Mesendoderm (in vitro differentiated cells): ENCODE measurements around the gene GLYR1.

Experiments used
- DNase-seq: peaks from one replicate; pipeline ENCODE4 v3.0.0; 2013
- H2AK5ac ChIP-seq: 2 replicates; pipeline ENCODE4 v1.6.1; 2013; ENCODE audit warnings: low read length, inconsistent platforms
- H2BK120ac ChIP-seq: 2 replicates; pipeline ENCODE4 v1.6.1; 2013; ENCODE audit warnings: low read depth, mild to moderate bottlenecking, low read length, moderate library complexity, mixed read lengths
- H2BK15ac ChIP-seq: replicated peaks from 2 replicates; pipeline ENCODE4 v1.6.1; 2013; ENCODE audit warnings: low read depth, mild to moderate bottlenecking, moderate library complexity
- H2BK5ac ChIP-seq: 2 replicates; pipeline ENCODE4 v1.6.1; 2013; ENCODE audit warnings: low read length, inconsistent platforms
- H3K18ac ChIP-seq: 2 replicates; pipeline ENCODE4 v1.6.1; 2013; ENCODE audit warnings: mild to moderate bottlenecking, low read length, mixed read lengths
- H3K23ac ChIP-seq: one replicate; pipeline ENCODE4 v1.6.1; 2013; ENCODE audit warnings: low read length
- H3K27ac ChIP-seq: 2 replicates; pipeline ENCODE4 v1.5.1; 2013; ENCODE audit warnings: low read depth, mild to moderate bottlenecking, inconsistent platforms, low read length, moderate library complexity
- H3K27me3 ChIP-seq: 2 replicates; pipeline ENCODE4 v1.6.1; 2013; ENCODE audit warnings: low read length, control low read depth, mild to moderate bottlenecking, inconsistent platforms; ENCODE audit not compliant: insufficient read depth, poor library complexity
- H3K36me3 ChIP-seq: 2 replicates; pipeline ENCODE4 v1.6.1; 2013; ENCODE audit warnings: low read length, inconsistent platforms; ENCODE audit not compliant: control insufficient read depth, insufficient read depth
- H3K4ac ChIP-seq: one replicate; pipeline ENCODE4 v1.6.1; 2013; ENCODE audit warnings: low read depth, mild to moderate bottlenecking, low read length, moderate library complexity
- H3K4me1 ChIP-seq: 2 replicates; pipeline ENCODE4 v1.6.1; 2013; ENCODE audit warnings: low read depth, low read length, inconsistent platforms; ENCODE audit not compliant: control insufficient read depth
- H3K4me2 ChIP-seq: 2 replicates; pipeline ENCODE4 v1.6.1; 2013; ENCODE audit warnings: low read length
- H3K4me3 ChIP-seq: 2 replicates; pipeline ENCODE4 v1.5.1; 2013; ENCODE audit warnings: mild to moderate bottlenecking, low read length
- H3K56ac ChIP-seq: one replicate; pipeline ENCODE4 v1.6.1; 2013; ENCODE audit warnings: low read length
- H3K79me1 ChIP-seq: 2 replicates; pipeline ENCODE4 v1.6.1; 2013; ENCODE audit warnings: low read length, inconsistent platforms
- H3K79me2 ChIP-seq: 2 replicates; pipeline ENCODE4 v1.6.1; 2013; ENCODE audit warnings: mild to moderate bottlenecking, low read length; ENCODE audit not compliant: control insufficient read depth, insufficient read depth
- H3K9ac ChIP-seq: 2 replicates; pipeline ENCODE4 v1.6.1; 2013; ENCODE audit warnings: low read length, inconsistent platforms
- H4K5ac ChIP-seq: one replicate; pipeline ENCODE4 v1.6.1; 2013; ENCODE audit warnings: low read length
- H4K8ac ChIP-seq: one replicate; pipeline ENCODE4 v1.6.1; 2013; ENCODE audit warnings: low read depth, mild to moderate bottlenecking, control low read depth, low read length, moderate library complexity
- WGBS: extraction: QIAGEN DNeasy Blood & Tissue Kit; methylation state at CpG from one replicate; pipeline ENCODE4 v1.1.7; 2013; ENCODE audit warnings: low lambda C conversion rate, missing lambda C conversion rate; ENCODE audit not compliant: insufficient coverage; ENCODE audit errors: extremely low coverage; 5-methylcytosine and 5-hydroxymethylcytosine counted together

Gene GLYR1

GRCh38 chr16:4876646-4877379 lies 29.7 kb upstream of the GLYR1 start:
- H3K4me3 ChIP-seq = no peak overlapping the region
- WGBS = no CpG with 5 or more reads among the region's 11 CpGs
- H2AK5ac ChIP-seq = no peak overlapping the region
- no peak overlapping the region for H3K9ac ChIP-seq
- no peak for DNase-seq
- peaks cover 43% of the 10 kb centered on the region for H3K36me3 ChIP-seq
- no peak overlapping the region for H3K4ac ChIP-seq
- no peaks in the 10 kb centered on the region for H3K79me1 ChIP-seq
- no peak overlapping the region for H4K8ac ChIP-seq
- no peaks in the 10 kb centered on the region for H3K4me1 ChIP-seq
- no peak overlapping the region for H3K23ac ChIP-seq
- H4K5ac ChIP-seq = no peak overlapping the region
- H3K18ac ChIP-seq = no peak overlapping the region
- no peak overlapping the region for H2BK5ac ChIP-seq
- H2BK15ac ChIP-seq = no peak overlapping the region
- no peaks in the 10 kb centered on the region for H3K27me3 ChIP-seq
- no peak overlapping the region for H3K27ac ChIP-seq
- H3K56ac ChIP-seq = no peak overlapping the region
- H2BK120ac ChIP-seq = no peak overlapping the region
- H3K79me2 ChIP-seq = no peaks in the 10 kb centered on the region
- no peak overlapping the region for H3K4me2 ChIP-seq

DNA sequence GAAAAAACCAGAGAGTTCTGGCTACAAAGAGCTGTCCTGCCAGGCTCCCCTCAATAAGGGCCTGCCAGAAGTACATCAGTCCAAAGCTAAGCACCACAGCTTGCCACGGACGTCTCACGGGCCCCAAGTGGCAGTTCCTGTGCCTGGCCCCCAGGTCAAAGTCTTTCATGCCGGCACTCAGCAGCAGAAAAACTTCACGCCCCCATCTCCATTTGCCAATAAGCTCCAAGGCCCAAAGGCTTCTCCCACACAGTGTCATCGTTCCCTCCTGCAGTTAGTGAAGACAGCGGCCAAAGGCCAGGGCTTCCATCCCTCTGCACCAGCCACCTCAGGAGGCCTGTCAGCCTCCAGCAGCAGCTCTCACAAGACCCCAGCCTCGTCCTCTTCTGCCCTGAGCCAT lies 27.6 kb upstream of the GLYR1 start:
- Histone ChIP-seq H2BK5ac (no peak overlapping the region), H3K27me3 (no peaks in the 10 kb centered on the region), H3K36me3 (peaks cover 36% of the 10 kb centered on the region), H3K56ac (no peak overlapping the region), H3K79me1 (no peaks in the 10 kb centered on the region), H2BK15ac (no peak overlapping the region), H3K9ac (no peak overlapping the region), H3K79me2 (no peaks in the 10 kb centered on the region), H3K4me3 (no peak overlapping the region), H3K23ac (no peak overlapping the region), H2AK5ac (no peak overlapping the region), H3K27ac (no peak overlapping the region), H3K18ac (no peak overlapping the region), H3K4ac (no peak overlapping the region), H2BK120ac (no peak overlapping the region), H3K4me2 (no peak overlapping the region), H3K4me1 (no peaks in the 10 kb centered on the region), H4K8ac (no peak overlapping the region), H4K5ac (no peak overlapping the region)
- no CpG with 5 or more reads among the region's 8 CpGs for WGBS
- DNase-seq = no peak

DNA sequence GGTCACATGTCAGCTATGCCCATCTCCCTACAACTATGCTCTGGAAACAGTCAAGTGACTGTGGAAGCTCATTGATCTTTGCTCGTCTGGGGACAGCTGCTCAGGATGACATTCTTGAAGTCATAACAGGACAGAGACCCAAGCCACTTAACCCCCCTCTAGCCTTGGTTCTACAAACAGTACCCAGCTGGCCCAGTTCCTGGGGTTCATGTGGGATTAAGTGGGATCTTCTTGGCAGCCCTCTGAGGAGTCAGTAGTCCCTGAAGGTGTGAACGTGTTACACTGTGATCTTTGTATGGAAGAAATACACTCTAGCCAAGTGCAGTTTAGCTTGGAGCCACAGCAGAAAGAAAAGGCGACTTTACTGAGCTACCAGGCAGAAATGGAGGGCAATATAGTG lies 26.0 kb upstream of the GLYR1 start:
- H4K5ac ChIP-seq = no peak overlapping the region
- H3K4me1 ChIP-seq = no peaks in the 10 kb centered on the region
- no CpG with 5 or more reads among the region's 3 CpGs for WGBS

DNA sequence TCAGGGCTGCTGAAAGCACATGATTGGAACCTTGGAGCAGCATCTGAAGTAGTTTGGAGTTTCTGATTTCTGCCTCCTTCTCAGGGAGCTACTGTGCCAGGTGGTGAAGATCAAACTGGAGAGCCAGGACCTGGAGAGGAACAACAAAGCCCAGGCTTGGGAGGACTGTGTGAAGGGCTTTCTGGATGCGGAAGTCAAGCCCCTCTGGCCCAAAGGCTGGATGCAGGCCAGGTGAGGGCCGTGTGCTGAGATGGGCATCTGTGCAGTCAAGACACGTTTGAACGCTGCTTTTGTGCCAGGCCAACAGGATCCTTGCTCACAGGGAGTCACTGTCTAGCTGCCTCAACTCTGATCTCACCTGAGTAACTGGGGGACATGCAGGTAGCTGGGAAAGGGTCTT lies 24.0 kb upstream of the GLYR1 start:
- H3K4me3 ChIP-seq = no peak overlapping the region
- WGBS = no CpG with 5 or more reads among the region's 4 CpGs
- H2BK120ac ChIP-seq = no peak overlapping the region
- no peak overlapping the region for H3K27ac ChIP-seq
- no peak overlapping the region for H2BK5ac ChIP-seq
- no peak overlapping the region for H3K9ac ChIP-seq
- peaks cover 10% of the 10 kb centered on the region for H3K79me2 ChIP-seq
- no peak overlapping the region for H3K23ac ChIP-seq
- H3K27me3 ChIP-seq = no peaks in the 10 kb centered on the region
- H3K36me3 ChIP-seq = peaks cover 29% of the 10 kb centered on the region
- no peak overlapping the region for H3K18ac ChIP-seq
- H3K4ac ChIP-seq = no peak overlapping the region
- no peak overlapping the region for H2AK5ac ChIP-seq
- no peak overlapping the region for H3K4me2 ChIP-seq
- no peak overlapping the region for H4K8ac ChIP-seq
- no peak for DNase-seq
- H4K5ac ChIP-seq = no peak overlapping the region
- no peak overlapping the region for H2BK15ac ChIP-seq
- H3K4me1 ChIP-seq = no peaks in the 10 kb centered on the region
- H3K56ac ChIP-seq = no peak overlapping the region
- peaks cover 13% of the 10 kb centered on the region for H3K79me1 ChIP-seq

More for the DNA sequence above, 26.0 kb upstream of the GLYR1 start:
- DNase-seq = no peak
- Histone ChIP-seq H3K79me2 (no peaks in the 10 kb centered on the region), H2AK5ac (no peak overlapping the region), H3K4ac (no peak overlapping the region), H2BK120ac (no peak overlapping the region), H3K23ac (no peak overlapping the region), H3K36me3 (peaks cover 36% of the 10 kb centered on the region), H3K4me3 (no peak overlapping the region), H3K56ac (no peak overlapping the region), H2BK5ac (no peak overlapping the region), H3K18ac (no peak overlapping the region), H3K27ac (no peak overlapping the region), H3K9ac (no peak overlapping the region), H2BK15ac (no peak overlapping the region), H3K79me1 (peaks cover 4% of the 10 kb centered on the region), H3K4me2 (no peak overlapping the region), H3K27me3 (no peaks in the 10 kb centered on the region), H4K8ac (no peak overlapping the region)

DNA sequence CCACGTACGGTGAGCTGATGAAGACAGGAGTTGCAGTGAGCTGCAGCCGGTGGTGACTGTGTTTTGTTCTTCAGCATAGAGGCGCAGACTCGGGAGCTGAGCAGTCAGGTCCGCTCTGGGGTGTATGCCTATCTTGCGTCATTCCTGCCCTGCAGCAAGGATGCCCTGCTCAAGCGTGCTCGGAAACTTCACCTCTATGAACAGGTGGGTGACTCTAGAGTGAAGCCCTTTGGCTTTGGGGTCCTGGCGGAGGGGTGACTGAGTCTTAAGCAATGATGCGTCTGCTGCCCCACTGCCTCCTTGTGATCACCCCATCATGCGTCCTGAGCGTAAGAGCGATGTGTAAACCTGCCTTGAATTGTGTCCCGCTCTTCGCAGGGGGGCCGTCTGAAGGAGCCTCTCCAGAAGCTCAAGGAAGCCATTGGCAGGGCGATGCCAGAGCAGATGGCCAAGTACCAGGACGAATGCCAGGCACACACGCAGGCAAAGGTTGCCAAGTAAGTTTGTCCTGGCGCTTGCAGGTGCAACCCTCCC lies 23.1 kb upstream of the GLYR1 start:
- Histone ChIP-seq H3K79me1 (peaks cover 13% of the 10 kb centered on the region), H3K4me1 (no peaks in the 10 kb centered on the region), H2BK120ac (no peak overlapping the region), H3K27me3 (no peaks in the 10 kb centered on the region), H3K4me2 (no peak overlapping the region), H2AK5ac (no peak overlapping the region), H4K8ac (no peak overlapping the region), H2BK5ac (no peak overlapping the region), H4K5ac (no peak overlapping the region), H3K79me2 (peaks cover 14% of the 10 kb centered on the region), H3K56ac (no peak overlapping the region), H3K23ac (no peak overlapping the region), H3K18ac (no peak overlapping the region), H3K27ac (no peak overlapping the region), H2BK15ac (no peak overlapping the region), H3K9ac (no peak overlapping the region), H3K4me3 (no peak overlapping the region), H3K4ac (no peak overlapping the region), H3K36me3 (peaks cover 29% of the 10 kb centered on the region)
- no CpG with 5 or more reads among the region's 21 CpGs for WGBS
- DNase-seq = no peak
